ENCODE measurements around the gene CEP70.

GRCh38 chr3:138544546-138544945, 49.5 kb downstream of the CEP70 start:
- TF ChIP-seq CTCF (IDR thresholded peaks at IDR 0.05; ENCODE audit: low read depth, low read length, missing input control): no peak
- TF ChIP-seq GABPA (IDR thresholded peaks at IDR 0.05 in 1 of 2, conservative IDR thresholded peaks at IDR 0.05 in 1 of 2): no peak
- TF ChIP-seq SP1 (IDR thresholded peaks at IDR 0.05): no peak
- no peak for TF ChIP-seq TAF1 (conservative IDR thresholded peaks at IDR 0.05)
- no peak for TF ChIP-seq RAD21 (IDR thresholded peaks at IDR 0.05)
- no peak for TF ChIP-seq MAX (IDR thresholded peaks at IDR 0.05)
- TF ChIP-seq HNF4A (conservative IDR thresholded peaks at IDR 0.05): no peak
- TF ChIP-seq JUND (IDR thresholded peaks at IDR 0.05): no peak
- TF ChIP-seq REST (IDR thresholded peaks at IDR 0.05): no peak
- no peak for TF ChIP-seq RXRA (IDR thresholded peaks at IDR 0.05)
- no peak for TF ChIP-seq ATF3 (IDR thresholded peaks at IDR 0.05)

Data from liver (tissue), 3 donors.